HepG2 (cell line): ENCODE measurements around the gene ARHGAP45. TPM values are rescaled to one million over a fixed set of nuclear protein-coding genes. Genes with fewer than 3 reads are reported as not detected.
A peak's percentile ranks its signal among the peaks of the same experiment; 100 is the strongest.

Experiments
- FOXA1 ChIP-seq, 2 experiments: fragments of 450-650 bp in 1 of 2; sonication (generic) in 1 of 2; formaldehyde crosslinking in 1 of 2; IDR thresholded peaks; 2 replicates each; pipeline versions ENCODE4 v1.4.0 to v1.6.1; 2016 to 2020; ENCODE audit warnings: missing genetic modification reagents in 1 of 2
- HMGXB4 ChIP-seq, 2 experiments: sonication (generic) in 1 of 2; formaldehyde crosslinking in 1 of 2; IDR thresholded peaks; 2 replicates each; pipeline versions ENCODE4 v1.4.0 to v1.6.1; 2018 to 2020; ENCODE audit warnings: missing genetic modification reagents in 2 of 2, borderline replicate concordance in 1 of 2, low read depth in 1 of 2, mild to moderate bottlenecking in 1 of 2, missing biosample characterization in 1 of 2
- JARID2 ChIP-seq: sonication (generic); formaldehyde crosslinking; IDR thresholded peaks from 2 replicates; pipeline ENCODE4 v1.8.1; 2023; ENCODE audit warnings: missing genetic modification reagents, inconsistent platforms; ENCODE audit not compliant: insufficient replicate concordance
- KAT7 ChIP-seq: IDR thresholded peaks from 2 replicates; pipeline ENCODE4 v1.6.1; 2018; ENCODE audit warnings: borderline replicate concordance, missing compliant biosample characterization
- NCOA1 ChIP-seq: sonication (generic); formaldehyde crosslinking; IDR thresholded peaks from 2 replicates; pipeline ENCODE4 v1.9.0; 2021; ENCODE audit warnings: missing genetic modification reagents
- NFKB2 ChIP-seq: sonication (generic); formaldehyde crosslinking; IDR thresholded peaks from 2 replicates; pipeline ENCODE4 v1.4.0; 2020; ENCODE audit warnings: missing genetic modification reagents, borderline replicate concordance
- NPAS2 ChIP-seq: sonication (generic); formaldehyde crosslinking; IDR thresholded peaks from 2 replicates; pipeline ENCODE4 v1.8.0; 2022; ENCODE audit warnings: mild to moderate bottlenecking, missing genetic modification reagents, borderline replicate concordance
- PAF1 ChIP-seq: IDR thresholded peaks from 2 replicates; pipeline ENCODE4 v1.6.1; 2016; ENCODE audit warnings: missing genetic modification reagents, missing compliant biosample characterization
- REPIN1 ChIP-seq: sonication (generic); formaldehyde crosslinking; IDR thresholded peaks from 2 replicates; pipeline ENCODE4 v1.8.0; 2022; ENCODE audit warnings: missing genetic modification reagents, low read depth, mild to moderate bottlenecking, borderline replicate concordance
- SALL1 ChIP-seq: sonication (generic); formaldehyde crosslinking; IDR thresholded peaks from 2 replicates; pipeline ENCODE4 v1.8.0; 2022; ENCODE audit warnings: mild to moderate bottlenecking, missing genetic modification reagents
- SAP130 ChIP-seq: IDR thresholded peaks from 2 replicates; pipeline ENCODE4 v1.6.1; 2016; ENCODE audit warnings: low read depth
- SOX5 ChIP-seq: IDR thresholded peaks from 2 replicates; pipeline ENCODE4 v1.6.1; 2016; ENCODE audit warnings: borderline replicate concordance
- TCF12 ChIP-seq, 2 experiments: fragments of 450-650 bp in 1 of 2; sonication (generic) in 1 of 2; formaldehyde crosslinking in 1 of 2; IDR thresholded peaks; 2 replicates each; pipeline versions ENCODE4 v1.6.1 to v1.8.0; 2017 to 2022; ENCODE audit warnings: antibody characterized with exemption in 1 of 2, mild to moderate bottlenecking in 1 of 2, missing genetic modification reagents in 1 of 2, moderate library complexity in 1 of 2
- TP53 ChIP-seq: sonication (generic); formaldehyde crosslinking; conservative IDR thresholded peaks from 2 replicates; pipeline ENCODE4 v1.4.0; 2020; ENCODE audit warnings: missing genetic modification reagents
- ZBED4 ChIP-seq: sonication (generic); formaldehyde crosslinking; IDR thresholded peaks from 2 replicates; pipeline ENCODE4 v1.4.0; 2020; ENCODE audit warnings: missing genetic modification reagents, borderline replicate concordance
- ZBTB14 ChIP-seq: sonication (generic); formaldehyde crosslinking; IDR thresholded peaks from 2 replicates; pipeline ENCODE4 v1.4.0; 2020; ENCODE audit warnings: missing genetic modification reagents
- ZNF18 ChIP-seq: sonication (generic); formaldehyde crosslinking; IDR thresholded peaks from 2 replicates; pipeline ENCODE4 v1.8.0; 2022; ENCODE audit warnings: mild to moderate bottlenecking, missing genetic modification reagents; ENCODE audit not compliant: insufficient replicate concordance
- ZNF383 ChIP-seq: sonication (generic); formaldehyde crosslinking; IDR thresholded peaks from 2 replicates; pipeline ENCODE4 v1.4.0; 2020; ENCODE audit warnings: missing genetic modification reagents, mild to moderate bottlenecking, borderline replicate concordance
- ZNF577 ChIP-seq: sonication (generic); formaldehyde crosslinking; IDR thresholded peaks from 2 replicates; pipeline ENCODE4 v1.4.0; 2020; ENCODE audit warnings: mild to moderate bottlenecking, low read depth, missing genetic modification reagents, borderline replicate concordance
- ZSCAN25 ChIP-seq: sonication (generic); formaldehyde crosslinking; IDR thresholded peaks from 2 replicates; pipeline ENCODE4 v1.8.0; 2022; ENCODE audit warnings: mild to moderate bottlenecking, missing genetic modification reagents
- polyA plus RNA-seq, 8 experiments: library from polyadenylated mRNA; depleted of rRNA in 3 of 8; stranded (reverse) in 7 of 8; unstranded in 1 of 8; fragments of >200 nt; fragmentation: Illumina TruSeq in 4 of 8; extraction: Trizol in 4 of 8; gene quantifications; 2 replicates each; pipeline versions ENCODE4 v1.2.1 to v1.2.3, GENCODE V29; 2011 to 2016; ENCODE audit warnings: low read depth in 4 of 8, missing spikeins in 1 of 8, mixed read lengths in 1 of 8; ENCODE audit not compliant: insufficient read depth in 1 of 8
- total RNA-seq, 5 experiments: library from RNA; depleted of rRNA; stranded (reverse); fragments of >200 nt; fragmentation: Illumina TruSeq; extraction: Trizol; gene quantifications; 2 replicates each; pipeline ENCODE4 v1.2.3, GENCODE V29; 2016; ENCODE audit warnings: low read depth in 1 of 5

The ARHGAP45 gene
- total and polyA plus RNA-seq, 2 of the 13 experiments (the other 11 are each of a cell fraction or from before 2014, with no cell fraction given), result 0.84 to 32.0 TPM

GRCh38 chr19:1102407-1103131, 35.6 kb downstream of the ARHGAP45 start (continued):
- TF ChIP-seq TP53 (no peak), HMGXB4 (CRISPR knock-in tag; IDR thresholded peaks at IDR 0.05; ENCODE audit: borderline replicate concordance in 1 of 2, low read depth in 1 of 2) (peak in 1 of 2 experiments; percentile 13; a peak in 1 of 4 replicates), ZBTB14 (CRISPR knock-in tag) (no peak), ZNF577 (CRISPR knock-in tag) (no peak), TCF12 (IDR thresholded peaks at IDR 0.05) (no peak), TCF12 (CRISPR knock-in tag; IDR thresholded peaks at IDR 0.05) (no peak), NFKB2 (CRISPR knock-in tag) (no peak), FOXA1 (IDR thresholded peaks at IDR 0.05) (no peak), FOXA1 (CRISPR knock-in tag; IDR thresholded peaks at IDR 0.05) (no peak), ZSCAN25 (no peak), NCOA1 (CRISPR knock-in tag) (0 out of 2 replicates have a peak, but pooled peaks have one; percentile 28), ZBED4 (CRISPR knock-in tag) (no peak), PAF1 (CRISPR knock-in tag) (no peak), SOX5 (CRISPR knock-in tag) (peak; percentile 38; the same call in 1 of the 2 replicates), SAP130 (CRISPR knock-in tag) (peak; percentile 74), SALL1 (peak; percentile 19), ZNF383 (CRISPR knock-in tag) (no peak), ZNF18 (no peak), JARID2 (no peak), NPAS2 (CRISPR knock-in tag) (no peak), KAT7 (CRISPR knock-in tag) (no peak), REPIN1 (CRISPR knock-in tag) (no peak)
